Loucy (cell line): ENCODE measurements around the gene ZNF709.

Experiments used
- CTCF ChIP-seq: fragments of 200-600 bp; sonication (generic); conservative IDR thresholded peaks from 2 replicates; pipeline ENCODE4 v1.5.1; 2014; ENCODE audit warnings: mild to moderate bottlenecking, antibody characterized with exemption, low read length
- EZH2phosphoT487 ChIP-seq: fragments of 200-600 bp; IDR thresholded peaks from 2 replicates; pipeline ENCODE4 v1.6.1; 2018; ENCODE audit warnings: antibody characterized with exemption, mild to moderate bottlenecking, moderate library complexity, borderline replicate concordance

- TF ChIP-seq CTCF (no peak), EZH2phosphoT487 (no peak)
Measured at GRCh38 chr19:12484011-12484370, 625 bp downstream of the ZNF709 start.
